HG02852 (cell line): Measurements from ENCODE around the gene MYO10.
A peak's percentile ranks its signal among the peaks of the same experiment; 100 is the strongest.
"Not testable (repeated sequence)": the region's sequence is repeated elsewhere in the genome, so short reads cannot be mapped to it uniquely, and the experiment has no call there.

Source experiments
- ATAC-seq: cut with Tn5 transposase; IDR thresholded peaks from one replicate; pipeline ENCODE4 v1.9.1; 2021; ENCODE audit warnings: mild to moderate bottlenecking, moderate library complexity; ENCODE audit not compliant: unreplicated experiment

Gene MYO10

GRCh38 chr5:16722097-16722495 is 214.0 kb downstream of the MYO10 start:
- ATAC-seq = no peak

GRCh38 chr5:16721151-16722096 is 214.7 kb downstream of the MYO10 start:
- no peak for ATAC-seq

GRCh38 chr5:16718036-16718435 is 218.1 kb downstream of the MYO10 start:
- ATAC-seq = not testable (repeated sequence)

- ATAC-seq = no peak
Observed at GRCh38 chr5:16713386-16713928, 222.6 kb downstream of the MYO10 start.

GRCh38 chr5:16712620-16713019 is 223.5 kb downstream of the MYO10 start:
- ATAC-seq = no peak

- no peak for ATAC-seq
Observed at GRCh38 chr5:16712178-16712577, 223.9 kb downstream of the MYO10 start.

GRCh38 chr5:16709691-16710433 is 226.2 kb downstream of the MYO10 start:
- no peak for ATAC-seq

- no peak for ATAC-seq
Observed at GRCh38 chr5:16707869-16708192, 228.3 kb downstream of the MYO10 start.

GRCh38 chr5:16707168-16707868 is 228.8 kb downstream of the MYO10 start:
- no peak for ATAC-seq

GRCh38 chr5:16704945-16705344 is 231.1 kb downstream of the MYO10 start:
- no peak for ATAC-seq

- no peak for ATAC-seq
Observed at GRCh38 chr5:16702964-16703363, 233.1 kb downstream of the MYO10 start.

- no peak for ATAC-seq
Observed at GRCh38 chr5:16701134-16702099, 234.7 kb downstream of the MYO10 start.

- no peak for ATAC-seq
Observed at GRCh38 chr5:16700081-16700480, 236.0 kb downstream of the MYO10 start.

GRCh38 chr5:16695779-16696178 is 240.3 kb downstream of the MYO10 start:
- ATAC-seq = no peak

GRCh38 chr5:16693879-16694278 is 242.2 kb downstream of the MYO10 start:
- ATAC-seq = no peak

GRCh38 chr5:16691731-16692130 is 244.4 kb downstream of the MYO10 start:
- ATAC-seq = no peak

GRCh38 chr5:16690243-16690852 is 245.7 kb downstream of the MYO10 start:
- peak; percentile 52 for ATAC-seq

GRCh38 chr5:16687898-16688297 is 248.2 kb downstream of the MYO10 start:
- no peak for ATAC-seq

- ATAC-seq = no peak
Observed at GRCh38 chr5:16685069-16685468, 251.0 kb downstream of the MYO10 start.

GRCh38 chr5:16681876-16682275 is 254.2 kb downstream of the MYO10 start:
- ATAC-seq = no peak
